Measurements from ENCODE around the gene ANGPTL4. TPM values are rescaled to one million over a fixed set of nuclear protein-coding genes. Genes with fewer than 3 reads are reported as not detected.
"Not testable (repeated sequence)": the region's sequence is repeated elsewhere in the genome, so short reads cannot be mapped to it uniquely, and the experiment has no call there.

The ANGPTL4 gene
- total RNA-seq, 1 experiment from 2014 or later, result 0.59 TPM

DNA sequence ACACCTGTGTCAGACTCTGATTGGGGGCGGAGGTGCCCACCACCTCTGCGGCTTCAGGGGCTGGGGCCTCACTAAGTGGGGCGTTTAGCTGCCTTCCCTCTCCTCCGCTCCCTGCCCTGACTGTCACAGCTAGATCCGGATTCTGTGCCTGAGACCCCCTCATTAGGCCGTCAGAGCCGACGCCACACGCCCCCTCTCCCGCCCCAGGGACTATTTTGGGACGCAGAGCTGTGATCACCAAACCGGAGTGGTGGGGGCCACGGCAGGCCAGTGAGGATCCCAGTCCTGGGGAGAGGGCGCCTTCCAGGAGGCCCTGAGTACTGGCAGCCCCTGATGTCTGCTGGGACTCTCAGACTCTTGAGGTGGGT, 21.7 kb upstream of the ANGPTL4 start:
- H3K27ac ChIP-seq, result no peak overlapping the region
- no peaks in the 10 kb centered on the region for H3K9me3 ChIP-seq (replicated peaks)

DNA sequence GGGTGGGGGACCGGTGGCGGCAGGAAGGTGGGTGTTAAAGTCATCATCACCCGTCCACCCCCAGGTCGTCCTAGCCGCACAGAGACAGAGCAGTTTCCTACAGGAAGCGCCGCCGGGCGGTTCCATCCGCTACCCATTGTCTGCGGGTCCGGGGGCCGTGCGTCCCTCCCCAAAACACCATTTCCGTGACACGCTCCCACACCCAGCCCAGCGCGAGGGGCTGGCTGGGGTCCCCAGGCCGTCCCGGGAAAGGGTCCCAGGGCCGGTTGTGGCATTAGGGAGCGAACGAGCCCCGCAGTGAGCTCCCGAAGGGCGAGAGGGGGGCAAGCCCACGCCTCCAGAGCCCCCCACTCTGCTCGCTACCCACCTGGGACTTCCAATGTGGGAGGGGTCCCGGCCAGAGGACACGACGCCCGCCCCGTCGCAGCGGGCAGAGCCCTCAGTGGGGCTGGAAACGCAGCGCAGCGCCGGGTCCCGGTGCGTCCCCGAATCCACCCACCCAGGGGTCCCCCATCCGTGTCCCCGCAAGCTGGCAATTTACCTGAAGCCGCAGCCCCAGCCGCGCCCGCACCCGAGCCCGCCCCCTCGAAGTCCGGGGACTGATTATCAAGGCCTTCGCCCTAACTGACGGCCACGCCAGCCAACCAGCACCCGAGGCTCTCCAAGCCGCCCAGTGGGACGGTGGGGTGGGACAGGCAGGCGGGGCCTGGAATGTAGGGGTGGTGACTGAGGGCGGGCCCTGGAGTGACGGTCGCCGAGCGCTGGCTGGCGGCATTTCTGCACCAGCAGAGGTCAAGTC, 21.1 kb upstream of the ANGPTL4 start, which contains the start of gene KANK3:
KANK3 (minus strand) TSS at position 579 of the 799 bp plus-strand sequence. CDS start 5,434 bp downstream, outside the sequence.
- Histone ChIP-seq H3K4me3 (no peak within 1 kb of the TSS), H3K4me1 (peaks cover 10% of the 10 kb centered on the region; the same call in 1 of the 2 replicates), H3K9me3 (replicated peaks) (no peaks in the 10 kb centered on the region), H3K27me3 (no peaks in the 10 kb centered on the region), H3K36me3 (no peaks in the 10 kb centered on the region), H3K27ac (no peak within 1 kb of the TSS)
- peak; percentile 87 to 91 for DNase-seq

More for the DNA sequence above, 21.7 kb upstream of the ANGPTL4 start:
- H3K27me3 ChIP-seq, result no peaks in the 10 kb centered on the region
- no peak for DNase-seq
- H3K4me1 ChIP-seq, result peaks cover 12% of the 10 kb centered on the region; the same call in 1 of the 2 replicates
- H3K36me3 ChIP-seq, result no peaks in the 10 kb centered on the region
- H3K4me3 ChIP-seq, result no peak overlapping the region

DNA sequence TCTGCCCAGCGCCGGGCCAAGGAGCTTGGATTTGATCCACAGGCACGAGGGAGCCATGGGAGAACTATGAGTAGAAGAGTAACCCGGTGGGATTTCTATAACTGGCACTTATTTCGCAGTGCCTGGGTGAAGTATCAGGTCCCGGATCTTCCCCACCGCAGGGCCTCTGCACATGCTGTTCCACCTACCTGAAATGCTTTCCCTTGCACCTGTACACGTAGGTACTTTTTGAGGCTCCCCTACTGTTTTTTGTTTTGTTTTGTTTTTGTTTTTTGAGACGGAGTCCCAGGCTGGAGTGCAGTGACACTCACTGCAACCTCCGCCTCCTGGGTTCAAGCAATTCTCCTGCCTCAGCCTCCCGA, 20.5 kb upstream of the ANGPTL4 start:
- no peaks in the 10 kb centered on the region for H3K27me3 ChIP-seq

DNA sequence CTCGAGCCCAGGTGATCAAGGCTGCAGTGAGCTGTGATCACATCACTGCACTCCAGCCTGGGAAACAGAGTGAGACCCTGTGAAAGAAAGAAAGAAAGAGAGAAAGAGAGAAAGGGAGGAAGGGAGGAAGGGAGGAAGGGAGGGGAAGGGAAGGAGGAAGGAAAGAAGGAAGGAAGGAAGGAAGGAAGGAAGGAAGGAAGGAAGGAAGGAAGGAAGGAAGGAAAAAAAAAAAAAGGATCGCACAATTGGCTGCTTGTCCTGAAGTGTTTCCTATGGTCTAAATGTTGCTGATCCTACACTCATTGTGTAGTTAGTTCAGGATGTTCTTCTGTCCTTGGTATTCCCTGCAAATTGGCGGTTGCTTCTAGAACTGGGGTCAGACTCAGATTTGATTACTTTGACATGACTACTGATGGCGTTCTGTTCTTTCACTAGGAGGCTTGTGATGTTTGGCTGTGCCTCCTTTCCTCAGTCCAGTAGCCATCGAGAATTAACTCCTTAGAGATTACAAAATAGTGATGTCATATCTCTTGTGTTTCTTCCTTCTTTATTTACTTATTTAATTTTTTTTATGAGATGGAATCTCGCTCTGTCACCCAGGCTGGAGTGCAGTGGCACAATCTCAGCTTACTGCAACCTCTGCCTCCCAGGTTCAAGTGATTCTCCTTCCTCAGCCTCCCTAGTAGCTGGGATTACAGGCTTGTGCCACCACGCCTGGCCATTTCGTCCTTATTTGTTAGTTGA, 14.2 kb upstream of the ANGPTL4 start:
- not testable (repeated sequence) for H3K27ac ChIP-seq; DNase-seq; H3K4me1 ChIP-seq; H3K9me3 ChIP-seq (replicated peaks); H3K4me3 ChIP-seq; H3K36me3 ChIP-seq; H3K27me3 ChIP-seq

More for the DNA sequence above, 20.5 kb upstream of the ANGPTL4 start:
- Histone ChIP-seq H3K36me3 (no peaks in the 10 kb centered on the region), H3K4me3 (no peak overlapping the region), H3K9me3 (replicated peaks) (no peaks in the 10 kb centered on the region), H3K27ac (no peak overlapping the region), H3K4me1 (peaks cover 10% of the 10 kb centered on the region; the same call in 1 of the 2 replicates)
- DNase-seq, result no peak

DNA sequence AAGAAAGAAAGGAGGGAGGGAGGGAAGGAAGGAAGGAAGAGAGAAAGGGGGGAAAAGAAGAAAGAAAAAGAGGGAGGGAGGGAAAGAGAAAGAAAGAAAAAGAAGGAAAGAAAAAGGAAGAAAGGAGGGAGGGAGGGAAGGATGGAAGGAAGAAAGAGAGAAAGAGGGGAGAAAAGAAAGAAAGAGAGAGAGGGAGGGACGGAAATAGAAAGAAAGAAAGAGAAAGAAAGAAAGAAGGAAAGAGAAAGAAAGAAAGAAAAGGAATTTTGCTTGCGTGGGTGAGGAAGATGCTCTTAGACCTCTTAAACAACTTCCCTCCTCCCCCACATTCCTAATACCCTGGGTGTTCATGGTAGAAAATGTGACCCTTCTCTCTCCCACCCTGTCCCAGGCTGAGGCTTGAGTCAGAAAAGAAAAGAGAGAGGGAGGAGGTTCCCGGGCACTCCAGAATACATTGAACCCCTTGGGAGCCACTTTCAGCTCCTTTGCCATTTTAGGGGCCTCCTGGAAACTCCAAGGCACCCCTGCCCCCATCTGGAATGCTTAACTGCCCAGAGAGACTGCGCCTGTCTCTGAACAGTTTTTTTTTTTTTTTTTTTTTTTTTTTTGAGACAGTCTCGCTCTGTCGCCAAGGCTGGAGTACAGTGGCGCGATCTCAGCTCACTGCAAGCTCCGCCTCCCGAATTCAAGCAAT, 11.7 kb upstream of the ANGPTL4 start:
- Histone ChIP-seq H3K36me3 (no peaks in the 10 kb centered on the region), H3K27me3 (no peaks in the 10 kb centered on the region), H3K4me1 (peaks cover 21% of the 10 kb centered on the region), H3K9me3 (replicated peaks) (no peaks in the 10 kb centered on the region), H3K27ac (no peak overlapping the region), H3K4me3 (no peak overlapping the region)
- no peak for DNase-seq

DNA sequence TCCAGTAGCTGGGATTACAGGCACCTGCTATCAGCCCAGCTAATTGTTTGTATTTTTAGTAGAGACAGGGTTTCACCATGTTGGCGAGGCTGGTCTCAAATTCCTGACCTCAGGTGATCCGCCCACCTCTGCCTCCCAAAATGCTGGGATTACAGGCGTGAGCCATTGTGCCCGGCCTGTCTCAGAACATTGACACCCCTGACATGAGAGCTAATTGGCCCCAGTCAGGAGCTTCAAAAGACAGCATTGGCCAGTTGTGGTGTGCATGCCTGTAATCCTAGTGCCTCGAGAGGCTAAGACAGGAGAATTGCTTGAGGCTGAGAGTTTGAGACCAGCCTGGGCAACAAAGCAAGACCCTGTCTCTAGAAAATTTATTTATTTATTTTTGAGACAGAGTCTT, 11.1 kb upstream of the ANGPTL4 start:
- not testable (repeated sequence) for H3K27me3 ChIP-seq; H3K36me3 ChIP-seq; H3K27ac ChIP-seq; H3K9me3 ChIP-seq (replicated peaks); DNase-seq; H3K4me3 ChIP-seq
- H3K4me1 ChIP-seq, result peaks cover 24% of the 10 kb centered on the region

DNA sequence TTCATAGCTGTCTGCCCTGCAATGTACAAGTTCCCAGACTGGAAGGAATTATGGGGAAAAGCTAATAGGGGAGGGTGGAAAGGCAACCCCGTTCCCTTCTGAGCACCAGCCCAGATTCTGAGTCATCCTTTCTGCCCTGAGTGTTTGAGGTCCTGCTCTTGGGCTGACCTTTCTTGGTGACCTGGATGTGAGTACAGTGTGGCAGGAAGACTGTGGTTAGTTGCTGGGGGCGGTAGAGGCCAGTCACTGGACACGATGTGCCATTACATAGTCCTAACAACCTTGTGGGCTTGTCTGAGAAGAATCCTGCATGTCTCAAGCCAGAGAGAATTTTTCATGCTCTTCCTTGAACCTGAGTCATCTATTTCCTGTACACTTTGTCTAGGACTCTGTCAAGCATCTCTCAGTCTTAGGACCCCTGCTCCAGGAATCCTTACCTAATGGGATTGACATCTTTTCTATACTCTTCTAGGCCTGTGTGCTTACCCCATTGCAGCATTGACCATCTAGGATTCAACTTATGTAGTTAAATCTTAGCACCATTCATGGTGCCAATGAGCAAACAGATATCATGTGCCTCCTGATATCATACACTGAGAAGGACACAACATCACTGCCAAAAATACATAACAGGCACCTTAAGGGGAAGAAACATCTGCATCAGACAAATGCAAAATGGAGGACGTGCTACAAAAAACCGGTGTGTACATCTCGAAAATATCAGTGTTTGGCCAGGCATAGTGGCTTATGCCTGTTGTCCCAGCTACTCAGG, 8.1 kb upstream of the ANGPTL4 start:
- H3K36me3 ChIP-seq, result no peaks in the 10 kb centered on the region
- no peak overlapping the region for H3K4me3 ChIP-seq
- no peaks in the 10 kb centered on the region for H3K9me3 ChIP-seq (replicated peaks)
- no peak overlapping the region for H3K27ac ChIP-seq
- H3K4me1 ChIP-seq, result peaks cover 24% of the 10 kb centered on the region
- peak; percentile 47 to 58 for DNase-seq
- no peaks in the 10 kb centered on the region for H3K27me3 ChIP-seq

DNA sequence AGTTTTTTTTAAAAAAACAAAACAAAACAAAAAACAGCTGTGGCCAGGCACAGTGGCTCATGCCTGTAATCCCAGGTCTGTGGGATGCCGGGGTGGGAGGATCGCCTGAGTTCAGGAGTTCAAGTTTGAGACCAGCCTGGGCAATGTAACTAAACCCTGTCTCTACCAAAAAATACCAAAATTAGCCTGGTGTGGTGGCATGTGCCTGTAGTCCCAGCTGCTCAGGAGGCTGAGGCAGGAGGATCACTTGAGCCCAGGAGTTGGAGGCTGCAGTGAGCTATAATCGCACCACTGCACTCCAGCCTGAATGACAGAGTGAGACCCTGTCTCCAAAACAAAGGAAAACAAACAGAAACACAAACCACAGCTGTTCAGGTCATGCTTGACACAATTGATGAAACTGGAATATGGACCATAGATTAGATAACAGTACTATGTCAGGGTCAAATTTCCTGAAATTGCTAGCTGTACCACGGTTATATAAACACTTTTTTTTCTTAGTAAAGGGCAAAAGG, 6.9 kb upstream of the ANGPTL4 start:
- no peak overlapping the region for H3K4me3 ChIP-seq
- H3K27ac ChIP-seq, result peak overlapping the region; percentile 23; the same call in 1 of the 2 replicates
- peaks cover 31% of the 10 kb centered on the region for H3K4me1 ChIP-seq
- DNase-seq, result peak; percentile 68
- no peaks in the 10 kb centered on the region for H3K36me3 ChIP-seq
- H3K27me3 ChIP-seq, result no peaks in the 10 kb centered on the region
- H3K9me3 ChIP-seq (replicated peaks), result no peaks in the 10 kb centered on the region

DNA sequence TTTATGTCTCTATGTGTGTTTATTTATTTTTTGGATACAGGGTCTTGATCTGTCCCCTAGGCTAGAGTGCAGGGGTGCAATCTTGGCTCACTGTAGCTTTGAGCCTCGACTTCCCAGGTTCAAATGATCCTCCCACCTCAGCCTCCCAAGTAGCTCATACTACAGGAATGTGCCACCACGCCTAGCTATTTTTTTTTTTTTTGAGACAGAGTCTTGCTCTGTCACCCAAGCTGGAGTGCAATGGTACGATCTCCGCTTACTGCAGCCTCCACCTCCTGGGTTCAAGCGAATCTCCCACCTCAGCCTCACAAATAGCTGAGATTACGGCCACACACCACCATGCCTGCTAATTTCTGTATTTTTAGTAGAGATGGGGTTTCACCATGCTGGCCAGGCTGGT, 5.0 kb upstream of the ANGPTL4 start:
- H3K9me3 ChIP-seq (replicated peaks), result no peaks in the 10 kb centered on the region
- H3K36me3 ChIP-seq, result no peaks in the 10 kb centered on the region
- H3K4me3 ChIP-seq, result no peak overlapping the region
- no peak for DNase-seq
- no peak overlapping the region for H3K27ac ChIP-seq
- H3K4me1 ChIP-seq, result peaks cover 34% of the 10 kb centered on the region
- H3K27me3 ChIP-seq, result no peaks in the 10 kb centered on the region

DNA sequence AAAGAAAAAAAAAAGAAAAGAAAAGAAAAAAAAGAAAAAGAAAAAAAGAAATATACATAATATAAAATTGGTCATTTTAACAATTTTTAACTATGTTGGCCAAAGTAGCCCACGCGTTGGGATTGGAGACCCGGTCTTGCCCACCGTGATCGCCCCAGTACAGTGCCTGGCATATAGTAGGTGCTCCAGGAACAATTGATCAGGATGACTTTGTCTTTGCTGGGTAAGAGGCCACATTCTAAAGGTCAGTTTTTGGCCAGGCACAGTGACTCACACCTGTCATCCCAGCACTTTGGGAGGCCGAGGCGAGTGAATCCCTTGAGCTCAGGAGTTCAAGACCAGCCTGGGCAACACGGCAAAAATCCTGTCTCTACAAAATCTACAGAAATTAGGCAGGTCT, 3.8 kb upstream of the ANGPTL4 start:
- H3K36me3 ChIP-seq, result no peaks in the 10 kb centered on the region
- H3K4me1 ChIP-seq, result peaks cover 27% of the 10 kb centered on the region
- H3K4me3 ChIP-seq, result no peak overlapping the region
- no peak for DNase-seq
- H3K27me3 ChIP-seq, result no peaks in the 10 kb centered on the region
- H3K9me3 ChIP-seq (replicated peaks), result no peaks in the 10 kb centered on the region
- no peak overlapping the region for H3K27ac ChIP-seq

DNA sequence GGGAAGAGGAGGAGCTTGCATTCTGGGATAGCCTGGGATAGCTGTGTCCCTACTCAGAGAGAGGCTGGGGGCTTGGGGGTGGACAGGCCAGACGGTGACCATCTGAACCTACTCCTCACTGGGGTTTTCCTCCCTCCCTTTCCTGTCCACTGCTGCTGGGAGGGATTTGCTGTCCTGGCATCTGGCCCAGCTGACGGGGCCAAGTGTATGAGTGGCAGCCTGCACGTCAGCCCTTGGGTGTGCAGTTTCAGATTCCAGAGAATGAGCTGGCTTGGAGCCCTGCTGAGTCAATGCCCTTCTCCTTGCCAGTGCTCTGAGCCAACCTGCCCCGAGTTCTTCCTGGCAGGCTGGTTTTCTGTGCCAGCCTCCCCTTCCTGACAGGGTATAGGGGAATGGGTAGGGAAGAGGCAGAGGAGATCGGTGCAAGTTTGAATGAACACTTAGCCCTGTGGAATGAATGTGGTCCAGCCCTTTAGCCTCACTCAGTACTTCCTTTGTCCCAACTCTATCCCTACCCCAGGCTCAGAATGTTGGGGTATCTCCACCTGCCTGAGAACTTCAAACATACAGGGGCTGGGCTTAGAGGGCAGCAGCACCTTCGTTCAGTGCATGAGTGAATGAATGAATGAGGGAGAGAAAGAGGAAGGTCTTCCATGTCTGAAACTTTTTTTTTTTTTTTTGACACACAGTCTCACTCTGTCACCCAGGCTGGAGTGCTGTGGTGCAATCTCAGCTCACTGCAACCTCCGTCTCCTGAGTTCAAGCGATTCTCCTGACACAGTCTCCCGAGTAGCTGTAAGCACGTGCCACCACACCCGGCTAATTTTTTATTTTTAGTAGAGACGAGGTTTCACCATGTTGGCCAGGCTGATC, 1.8 kb upstream of the ANGPTL4 start:
- H3K4me1 ChIP-seq, result peaks cover 22% of the 10 kb centered on the region
- H3K9me3 ChIP-seq (replicated peaks), result no peaks in the 10 kb centered on the region
- H3K4me3 ChIP-seq, result no peak overlapping the region
- no peaks in the 10 kb centered on the region for H3K36me3 ChIP-seq
- DNase-seq, result peak; percentile 88 to 91
- peak overlapping the region; percentile 40; the same call in 1 of the 2 replicates for H3K27ac ChIP-seq
- no peaks in the 10 kb centered on the region for H3K27me3 ChIP-seq

DNA sequence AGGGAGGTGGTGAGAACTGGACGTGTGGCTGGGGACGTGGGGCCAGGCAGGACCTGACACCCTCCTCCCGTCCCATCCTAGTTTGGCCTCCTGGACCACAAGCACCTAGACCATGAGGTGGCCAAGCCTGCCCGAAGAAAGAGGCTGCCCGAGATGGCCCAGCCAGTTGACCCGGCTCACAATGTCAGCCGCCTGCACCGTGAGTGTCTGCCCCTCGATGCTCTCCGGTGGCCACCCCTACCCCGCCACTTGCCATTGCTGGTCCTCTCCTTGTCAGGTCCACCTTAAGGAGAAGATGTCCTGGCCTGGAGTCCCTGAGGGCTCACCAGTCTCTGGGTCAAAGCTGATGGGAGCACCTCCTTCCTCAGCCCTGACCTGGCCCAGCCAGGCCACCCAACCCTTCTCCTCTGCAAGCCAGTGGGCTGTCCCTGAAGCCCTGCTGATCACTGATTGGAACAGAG, 2.2 kb downstream of the ANGPTL4 start:
- Histone ChIP-seq H3K27ac (peak overlapping the region; percentile 95), H3K27me3 (no peaks in the 10 kb centered on the region), H3K4me1 (peaks cover 39% of the 10 kb centered on the region), H3K4me3 (no peak overlapping the region), H3K36me3 (no peaks in the 10 kb centered on the region), H3K9me3 (replicated peaks) (no peaks in the 10 kb centered on the region)
- no peak for DNase-seq

DNA sequence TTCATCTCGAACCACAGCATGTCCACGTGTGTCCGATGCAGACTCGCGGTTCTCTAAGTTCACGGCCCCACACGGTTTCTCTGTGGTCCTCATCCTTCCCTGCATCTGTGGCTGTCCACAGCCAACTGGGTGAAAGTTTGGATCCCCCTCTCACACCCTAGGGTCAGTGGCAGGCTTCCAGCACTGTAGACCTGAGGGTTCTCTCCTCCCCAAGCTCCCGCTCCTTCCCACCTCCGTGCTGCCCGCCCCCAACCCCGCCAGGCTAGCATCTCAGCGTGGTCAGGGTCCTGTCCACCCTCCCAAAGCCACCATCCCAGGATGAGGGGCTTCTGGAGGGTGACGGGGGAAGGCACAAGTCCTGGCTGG, 3.0 kb downstream of the ANGPTL4 start:
- H3K9me3 ChIP-seq (replicated peaks), result no peaks in the 10 kb centered on the region
- peak overlapping the region; percentile 43 for H3K4me3 ChIP-seq
- no peaks in the 10 kb centered on the region for H3K36me3 ChIP-seq
- H3K27ac ChIP-seq, result peak overlapping the region; percentile 95
- peaks cover 32% of the 10 kb centered on the region for H3K4me1 ChIP-seq
- no peaks in the 10 kb centered on the region for H3K27me3 ChIP-seq
- DNase-seq, result peak; percentile 82 to 86
